ENCODE data around the gene CARD19. TPM values are rescaled to one million over a fixed set of nuclear protein-coding genes. Genes with fewer than 3 reads are reported as not detected.
A peak's percentile ranks its signal among the peaks of the same experiment; 100 is the strongest.

CARD19 gene
- total and polyA plus RNA-seq, 3 experiments from 2014 or later = 43.2 to 66.4 (median 43.6) TPM

GRCh38 chr9:93107151-93107824, 11.3 kb downstream of the CARD19 start:
- Histone ChIP-seq H3K9me3 (ENCODE audit: low read length) (no peaks in the 10 kb centered on the region), H3K4me1 (ENCODE audit: insufficient read depth, low read length) (peaks cover 49% of the 10 kb centered on the region), H3K4me3 (ENCODE audit: low read length) (no peak overlapping the region), H3K27me3 (ENCODE audit: insufficient read depth, low read length, poor library complexity, severe bottlenecking) (no peaks in the 10 kb centered on the region), H3K27ac (ENCODE audit: low read depth, low read length) (no peak overlapping the region), H3K36me3 (ENCODE audit: insufficient read depth, low read length) (no peaks in the 10 kb centered on the region)
- H3K4me3 Mint-ChIP-seq = no peak overlapping the region
- H3K9me3 Mint-ChIP-seq = peaks cover 8 to 16% (median 13%) of the 10 kb centered on the region in 5 donors
- H3K36me3 Mint-ChIP-seq = peaks cover 17 to 57% (median 21%) of the 10 kb centered on the region in 3 donors
- H3K27ac Mint-ChIP-seq = peak overlapping the region in 5 of 8 donors; percentile 12 to 51 (median 45)
- CTCF ChIA-PET = interaction anchor here (1.0 to 5.2 kb wide), 8 partner anchors 9 to 459 kb away, joined by 3 to 34 read pairs (median 8); partner anchors contain the start of gene CARD19
- H3K4me1 Mint-ChIP-seq = peaks cover 51 to 73% (median 58%) of the 10 kb centered on the region in 3 donors
- peak in 2 of 5 donors; percentile 0 to 38 for DNase-seq
- POLR2A ChIA-PET = no interaction called here
- H3K27me3 Mint-ChIP-seq = no peaks in the 10 kb centered on the region

GRCh38 chr9:93107825-93108161, 11.8 kb downstream of the CARD19 start:
- ChIA-PET POLR2A (no interaction called here), CTCF (interaction anchor here (1.3 to 5.2 kb wide), 8 partner anchors 10 to 195 kb away, joined by 4 to 34 read pairs (median 8); partner anchors contain the start of gene CARD19)
- Mint-ChIP-seq H3K36me3 (peaks cover 17 to 62% (median 21%) of the 10 kb centered on the region in 3 donors), H3K27me3 (no peaks in the 10 kb centered on the region), H3K4me3 (no peak overlapping the region), H3K4me1 (peaks cover 46 to 68% (median 53%) of the 10 kb centered on the region in 3 donors), H3K27ac (peak overlapping the region in 2 of 8 donors; percentile 12 to 32), H3K9me3 (peaks cover 8 to 16% (median 13%) of the 10 kb centered on the region in 5 donors)
- peak in 1 of 5 donors; percentile 0 for DNase-seq
- no peaks in the 10 kb centered on the region for H3K36me3 ChIP-seq (ENCODE audit: insufficient read depth, low read length)
- no peaks in the 10 kb centered on the region for H3K27me3 ChIP-seq (ENCODE audit: insufficient read depth, low read length, poor library complexity, severe bottlenecking)
- H3K4me1 ChIP-seq (ENCODE audit: insufficient read depth, low read length) = peaks cover 49% of the 10 kb centered on the region
- H3K4me3 ChIP-seq (ENCODE audit: low read length) = no peak overlapping the region
- no peaks in the 10 kb centered on the region for H3K9me3 ChIP-seq (ENCODE audit: low read length)
- no peak overlapping the region for H3K27ac ChIP-seq (ENCODE audit: low read depth, low read length)

GRCh38 chr9:93108291-93109041, 12.4 kb downstream of the CARD19 start:
- Mint-ChIP-seq H3K27ac (peak overlapping the region in 3 of 8 donors; percentile 21 to 91 (median 47)), H3K9me3 (peaks cover 8 to 16% (median 12%) of the 10 kb centered on the region in 5 donors), H3K27me3 (no peaks in the 10 kb centered on the region), H3K4me3 (no peak overlapping the region), H3K36me3 (peaks cover 18 to 65% (median 20%) of the 10 kb centered on the region in 3 donors), H3K4me1 (peaks cover 40 to 61% (median 46%) of the 10 kb centered on the region in 3 donors)
- H3K36me3 ChIP-seq (ENCODE audit: insufficient read depth, low read length) = no peaks in the 10 kb centered on the region
- POLR2A ChIA-PET = interaction anchor here (0.5 to 0.7 kb wide), 3 partner anchors 68 to 206 kb away, joined by 3 to 6 read pairs (median 4); no protein-coding TSS in a partner anchor
- no peaks in the 10 kb centered on the region for H3K27me3 ChIP-seq (ENCODE audit: insufficient read depth, low read length, poor library complexity, severe bottlenecking)
- CTCF ChIA-PET = interaction anchor here (0.6 to 5.2 kb wide), 43 partner anchors 10 to 458 kb away, joined by 3 to 34 read pairs (median 4); partner anchors contain the start of genes CARD19, FGD3 and NINJ1
- DNase-seq = peak in 2 of 5 donors; percentile 1 to 49
- H3K27ac ChIP-seq (ENCODE audit: low read depth, low read length) = no peak overlapping the region
- H3K9me3 ChIP-seq (ENCODE audit: low read length) = no peaks in the 10 kb centered on the region
- peaks cover 48% of the 10 kb centered on the region for H3K4me1 ChIP-seq (ENCODE audit: insufficient read depth, low read length)
- H3K4me3 ChIP-seq (ENCODE audit: low read length) = no peak overlapping the region

GRCh38 chr9:93110311-93110855, 14.4 kb downstream of the CARD19 start:
- H3K27me3 ChIP-seq (ENCODE audit: insufficient read depth, low read length, poor library complexity, severe bottlenecking) = no peaks in the 10 kb centered on the region
- peaks cover 45% of the 10 kb centered on the region for H3K4me1 ChIP-seq (ENCODE audit: insufficient read depth, low read length)
- H3K27me3 Mint-ChIP-seq = no peaks in the 10 kb centered on the region
- no peaks in the 10 kb centered on the region for H3K36me3 ChIP-seq (ENCODE audit: insufficient read depth, low read length)
- H3K27ac Mint-ChIP-seq = no peak overlapping the region
- ChIA-PET POLR2A (no interaction called here), CTCF (interaction anchor here (1.8 to 5.2 kb wide), 8 partner anchors 8 to 192 kb away, joined by 6 to 34 read pairs (median 10); partner anchors contain the start of genes CARD19 and NINJ1)
- H3K9me3 Mint-ChIP-seq = no peaks in the 10 kb centered on the region
- peak in 2 of 5 donors; percentile 0 to 37 for DNase-seq
- H3K36me3 Mint-ChIP-seq = peaks cover 5 to 64% (median 8%) of the 10 kb centered on the region in 3 donors
- no peak overlapping the region for H3K4me3 Mint-ChIP-seq
- peaks cover 30 to 49% (median 32%) of the 10 kb centered on the region in 3 donors for H3K4me1 Mint-ChIP-seq
- no peak overlapping the region for H3K4me3 ChIP-seq (ENCODE audit: low read length)
- no peak overlapping the region for H3K27ac ChIP-seq (ENCODE audit: low read depth, low read length)
- H3K9me3 ChIP-seq (ENCODE audit: low read length) = no peaks in the 10 kb centered on the region

DNA sequence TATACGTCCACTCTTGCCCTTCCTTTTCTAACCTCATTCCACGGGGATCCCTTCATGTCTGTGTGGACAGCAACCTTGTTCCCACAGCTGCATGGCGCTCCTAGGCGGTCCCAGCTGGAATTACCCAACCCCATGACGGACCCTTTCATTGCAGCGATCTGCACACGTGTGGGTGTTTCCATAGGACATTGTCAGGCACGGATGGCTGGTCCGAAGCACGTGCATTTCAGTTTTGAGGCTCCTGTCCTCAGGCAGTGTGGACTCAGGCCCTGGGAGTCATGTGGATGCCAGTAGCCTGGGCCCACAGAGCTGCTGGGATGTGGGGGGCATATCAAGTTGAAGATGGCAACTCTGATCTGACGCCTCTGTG, 15.0 kb downstream of the CARD19 start:
- no peaks in the 10 kb centered on the region for H3K9me3 ChIP-seq (ENCODE audit: low read length)
- H3K36me3 ChIP-seq (ENCODE audit: insufficient read depth, low read length) = no peaks in the 10 kb centered on the region
- Mint-ChIP-seq H3K27me3 (no peaks in the 10 kb centered on the region), H3K4me3 (no peak overlapping the region), H3K27ac (no peak overlapping the region), H3K4me1 (peaks cover 24 to 43% (median 26%) of the 10 kb centered on the region in 3 donors), H3K36me3 (peaks cover 5 to 62% (median 5%) of the 10 kb centered on the region in 3 donors), H3K9me3 (no peaks in the 10 kb centered on the region)
- no peaks in the 10 kb centered on the region for H3K27me3 ChIP-seq (ENCODE audit: insufficient read depth, low read length, poor library complexity, severe bottlenecking)
- peak in 1 of 5 donors; percentile 36 for DNase-seq
- H3K4me1 ChIP-seq (ENCODE audit: insufficient read depth, low read length) = peaks cover 39% of the 10 kb centered on the region
- ChIA-PET POLR2A (no interaction called here), CTCF (no interaction called here)
- no peak overlapping the region for H3K27ac ChIP-seq (ENCODE audit: low read depth, low read length)
- no peak overlapping the region for H3K4me3 ChIP-seq (ENCODE audit: low read length)

DNA sequence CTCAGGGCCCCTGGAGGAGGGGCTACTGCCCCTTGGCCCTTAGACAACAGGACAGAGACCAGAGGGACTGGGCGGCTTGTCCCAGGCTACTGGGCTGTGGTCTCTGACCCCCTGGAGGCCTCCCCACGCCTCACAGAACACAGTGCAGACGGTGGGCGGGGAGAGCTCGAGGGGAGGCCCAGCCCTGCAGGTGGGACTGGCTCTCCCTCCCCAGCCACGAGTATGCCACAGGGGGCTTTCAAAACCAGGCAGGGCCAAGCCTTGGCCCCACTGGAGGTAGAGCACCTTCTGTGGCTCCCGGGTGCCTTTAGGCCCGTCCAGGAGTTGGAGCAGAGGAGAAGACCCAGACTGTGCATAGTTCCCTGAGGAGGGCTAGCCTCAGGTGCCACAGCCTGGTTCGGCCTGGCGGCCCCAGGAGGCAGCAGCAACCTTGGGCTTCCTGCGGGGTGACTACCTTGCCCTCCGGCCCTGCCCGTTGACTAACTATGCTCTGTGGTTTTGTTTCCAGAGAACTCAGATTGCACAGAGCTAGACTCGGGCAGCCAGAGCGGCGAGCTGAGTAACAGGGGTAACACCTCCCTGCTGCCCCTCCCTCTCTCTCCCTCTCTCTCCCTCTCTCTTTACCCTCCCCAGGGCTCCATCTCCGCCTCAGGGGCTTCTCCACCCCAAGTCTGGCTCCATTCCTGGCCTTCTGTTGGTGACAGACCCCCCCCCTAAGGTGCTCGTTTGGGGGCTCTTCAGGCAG, 15.5 kb downstream of the CARD19 start:
- DNase-seq = peak in 1 of 5 donors; percentile 33

GRCh38 chr9:93112116-93112863, 16.3 kb downstream of the CARD19 start:
- H3K9me3 Mint-ChIP-seq = no peaks in the 10 kb centered on the region
- no peaks in the 10 kb centered on the region for H3K9me3 ChIP-seq (ENCODE audit: low read length)
- H3K36me3 Mint-ChIP-seq = peaks cover 5 to 57% (median 5%) of the 10 kb centered on the region in 3 donors
- peaks cover 30% of the 10 kb centered on the region for H3K4me1 ChIP-seq (ENCODE audit: insufficient read depth, low read length)
- no peak overlapping the region for H3K27ac Mint-ChIP-seq
- CTCF ChIA-PET = interaction anchor here (0.9 kb wide), 1 partner anchor 60 kb away, joined by 3 read pairs; no protein-coding TSS in a partner anchor
- H3K27me3 ChIP-seq (ENCODE audit: insufficient read depth, low read length, poor library complexity, severe bottlenecking) = no peaks in the 10 kb centered on the region
- peak in 1 of 5 donors; percentile 43 for DNase-seq
- no peaks in the 10 kb centered on the region for H3K27me3 Mint-ChIP-seq
- no peak overlapping the region for H3K27ac ChIP-seq (ENCODE audit: low read depth, low read length)
- H3K36me3 ChIP-seq (ENCODE audit: insufficient read depth, low read length) = no peaks in the 10 kb centered on the region
- H3K4me3 Mint-ChIP-seq = peak overlapping the region in 1 of 7 donors; percentile 18
- POLR2A ChIA-PET = no interaction called here
- no peak overlapping the region for H3K4me3 ChIP-seq (ENCODE audit: low read length)
- H3K4me1 Mint-ChIP-seq = peaks cover 13 to 31% (median 14%) of the 10 kb centered on the region in 3 donors

More for the DNA sequence above, 15.5 kb downstream of the CARD19 start:
- H3K36me3 Mint-ChIP-seq = peaks cover 5 to 61% (median 5%) of the 10 kb centered on the region in 3 donors
- H3K4me3 Mint-ChIP-seq = no peak overlapping the region
- Histone ChIP-seq H3K36me3 (ENCODE audit: insufficient read depth, low read length) (no peaks in the 10 kb centered on the region), H3K4me1 (ENCODE audit: insufficient read depth, low read length) (peaks cover 33% of the 10 kb centered on the region), H3K27me3 (ENCODE audit: insufficient read depth, low read length, poor library complexity, severe bottlenecking) (no peaks in the 10 kb centered on the region), H3K27ac (ENCODE audit: low read depth, low read length) (no peak overlapping the region), H3K4me3 (ENCODE audit: low read length) (no peak overlapping the region), H3K9me3 (ENCODE audit: low read length) (no peaks in the 10 kb centered on the region)
- no peak overlapping the region for H3K27ac Mint-ChIP-seq
- no peaks in the 10 kb centered on the region for H3K27me3 Mint-ChIP-seq
- peaks cover 20 to 39% (median 20%) of the 10 kb centered on the region in 3 donors for H3K4me1 Mint-ChIP-seq
- POLR2A ChIA-PET = no interaction called here
- H3K9me3 Mint-ChIP-seq = no peaks in the 10 kb centered on the region
- CTCF ChIA-PET = interaction anchor here (0.9 kb wide), 1 partner anchor 61 kb away, joined by 3 read pairs; no protein-coding TSS in a partner anchor
